Measurements from ENCODE around the gene GALNT2.

GALNT2 gene

DNA sequence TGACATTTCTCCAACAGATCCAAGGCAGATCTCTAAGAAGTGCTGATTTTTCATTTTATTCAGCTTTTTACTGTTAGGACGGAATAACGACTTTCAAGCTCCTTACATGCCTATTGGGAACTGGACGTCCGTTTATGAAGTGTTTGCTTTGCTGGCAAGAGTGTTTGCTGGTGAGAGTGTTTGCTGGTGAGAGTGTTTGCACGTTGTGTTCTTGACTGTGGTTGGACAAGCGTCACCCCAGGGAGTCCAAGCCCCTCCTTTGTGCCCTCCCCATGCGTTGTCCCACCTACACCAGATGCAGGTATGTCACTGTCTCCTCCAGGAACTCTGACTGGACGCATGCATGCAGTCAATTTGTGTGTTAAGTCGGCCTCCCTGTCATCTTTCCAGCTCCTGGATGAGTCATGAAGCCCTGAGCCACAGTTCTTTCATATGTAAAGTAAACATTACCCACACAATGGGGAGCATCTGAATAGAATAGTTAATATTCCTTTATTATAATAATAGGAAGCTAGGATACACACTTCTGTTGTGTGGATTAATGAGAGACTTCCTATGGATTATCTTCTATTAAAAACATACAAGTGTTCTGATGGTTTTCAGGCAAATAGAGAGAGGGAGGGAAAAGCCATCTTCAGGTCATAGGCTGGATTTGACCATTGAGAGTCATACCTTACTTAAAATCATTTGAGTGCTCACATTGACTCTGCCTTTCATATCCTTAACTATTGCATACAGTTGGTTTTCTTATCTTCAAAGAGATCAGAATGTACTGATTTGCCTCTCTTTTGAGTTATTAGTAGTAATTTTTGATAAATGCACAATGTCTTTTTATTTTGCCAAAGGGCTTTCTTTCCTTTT, 119.2 kb downstream of the GALNT2 start:
- intact Hi-C loops (cut with DNase I): no loop called here

DNA sequence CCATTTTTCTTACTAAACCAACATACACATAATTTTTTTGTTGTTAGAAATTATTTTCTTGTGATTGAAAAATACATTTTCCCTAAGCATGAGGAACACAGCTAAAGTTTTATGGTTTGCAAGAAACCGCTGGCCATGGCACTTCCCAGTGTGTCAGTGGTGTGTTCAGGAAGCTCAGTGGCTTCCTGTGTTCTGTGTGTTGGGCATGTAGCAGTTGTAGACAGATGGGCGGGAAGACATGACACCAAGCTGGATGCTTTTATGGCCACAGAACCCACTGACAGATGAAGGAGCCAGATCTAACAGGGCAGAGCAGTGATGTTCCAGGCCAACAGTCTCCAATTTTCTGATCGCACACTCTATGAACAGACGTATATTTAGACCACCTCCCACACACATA, 119.8 kb downstream of the GALNT2 start:
- peak in 2 of 42 donors; percentile 31 to 40 for DNase-seq
- intact Hi-C loops (cut with DNase I): no loop called here

More for the DNA sequence above, 119.2 kb downstream of the GALNT2 start:
- peak in 4 of 42 donors; percentile 34 to 57 (median 48) for DNase-seq

DNA sequence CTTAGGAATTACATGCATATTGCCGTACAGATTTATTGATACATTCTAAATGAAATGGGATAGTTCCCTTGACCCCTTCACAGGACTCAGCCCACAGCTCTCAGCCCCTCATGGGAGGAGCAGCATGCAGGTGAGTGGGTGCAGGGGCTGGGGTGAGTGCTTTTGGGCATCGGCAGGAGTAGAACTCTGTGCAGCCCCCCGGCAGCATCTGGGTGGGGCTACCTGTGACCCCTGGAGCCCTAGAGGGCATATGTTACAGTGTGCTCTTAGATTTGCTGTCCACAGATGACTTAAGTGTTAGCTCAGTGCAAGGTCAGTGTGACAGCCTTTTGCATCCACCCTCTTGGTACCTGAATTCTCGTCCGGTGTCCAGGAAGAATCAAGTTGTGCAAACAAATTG, 120.3 kb downstream of the GALNT2 start:
- intact Hi-C loops (cut with DNase I): no loop called here
- peak in 1 of 42 donors; percentile 11 for DNase-seq

DNA sequence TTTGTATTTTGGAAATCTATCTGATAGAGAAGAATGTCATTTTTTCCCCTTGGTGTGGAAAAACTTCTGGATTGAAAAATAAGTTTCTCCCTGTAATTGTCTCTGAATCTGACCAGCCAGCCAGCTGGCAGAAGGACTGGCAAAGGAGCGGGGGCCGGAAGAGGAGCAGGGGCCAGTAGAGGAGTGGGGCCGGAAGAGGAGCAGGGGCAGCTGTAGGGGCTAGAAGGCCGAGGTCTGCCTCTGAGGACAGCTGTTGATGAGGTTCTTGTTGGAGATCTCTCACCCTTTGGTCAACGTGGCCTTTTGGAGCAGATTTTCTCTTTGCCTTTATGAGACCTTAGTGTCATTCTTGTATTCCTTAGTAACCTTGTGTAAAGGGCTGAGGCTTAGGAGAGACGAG, 121.8 kb downstream of the GALNT2 start:
- intact Hi-C loops (cut with DNase I): no loop called here
- peak in 6 of 42 donors; percentile 39 to 71 (median 44) for DNase-seq

DNA sequence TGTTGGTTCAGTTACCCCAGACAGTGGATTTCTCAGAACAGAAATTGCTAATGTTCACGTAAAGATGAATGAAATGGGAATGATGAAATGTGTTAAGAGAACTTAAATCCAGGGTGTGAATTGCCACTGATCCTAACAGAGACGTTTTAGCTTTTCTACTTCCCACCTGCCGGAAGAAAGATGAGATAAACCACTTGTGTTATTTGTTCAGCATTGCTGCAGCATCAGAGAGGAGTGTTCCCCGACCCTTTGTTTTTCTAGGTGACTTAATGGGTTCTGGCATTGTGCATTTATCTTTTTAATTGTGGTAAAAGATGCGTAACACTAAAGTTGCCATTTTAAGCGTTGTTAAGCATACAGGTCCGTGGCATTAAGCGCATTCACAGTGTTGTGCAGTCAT, 122.3 kb downstream of the GALNT2 start:
- intact Hi-C loops (cut with DNase I): no loop called here
- no peak for DNase-seq

DNA sequence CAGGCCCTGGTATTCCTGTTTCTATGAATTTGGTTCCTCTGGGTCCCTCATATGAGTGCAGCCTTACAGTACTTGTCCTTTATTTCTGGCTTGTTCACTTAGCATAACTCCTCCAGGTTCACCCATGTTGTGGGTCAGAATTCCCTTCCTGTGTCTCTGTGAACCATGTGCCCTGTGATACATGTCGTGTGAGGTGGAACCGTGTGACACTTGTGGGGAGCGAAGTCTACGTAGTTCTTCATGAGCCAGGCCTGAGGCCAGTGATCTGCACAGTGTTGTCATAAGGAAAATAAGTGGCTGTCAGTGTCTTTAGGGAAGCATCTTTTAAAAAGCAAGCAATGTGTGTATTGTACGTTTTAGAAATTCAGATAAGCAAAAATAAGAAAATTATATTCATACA, 122.8 kb downstream of the GALNT2 start:
- peak in 2 of 42 donors; percentile 23 to 42 for DNase-seq
- intact Hi-C loops (cut with DNase I): no loop called here

DNA sequence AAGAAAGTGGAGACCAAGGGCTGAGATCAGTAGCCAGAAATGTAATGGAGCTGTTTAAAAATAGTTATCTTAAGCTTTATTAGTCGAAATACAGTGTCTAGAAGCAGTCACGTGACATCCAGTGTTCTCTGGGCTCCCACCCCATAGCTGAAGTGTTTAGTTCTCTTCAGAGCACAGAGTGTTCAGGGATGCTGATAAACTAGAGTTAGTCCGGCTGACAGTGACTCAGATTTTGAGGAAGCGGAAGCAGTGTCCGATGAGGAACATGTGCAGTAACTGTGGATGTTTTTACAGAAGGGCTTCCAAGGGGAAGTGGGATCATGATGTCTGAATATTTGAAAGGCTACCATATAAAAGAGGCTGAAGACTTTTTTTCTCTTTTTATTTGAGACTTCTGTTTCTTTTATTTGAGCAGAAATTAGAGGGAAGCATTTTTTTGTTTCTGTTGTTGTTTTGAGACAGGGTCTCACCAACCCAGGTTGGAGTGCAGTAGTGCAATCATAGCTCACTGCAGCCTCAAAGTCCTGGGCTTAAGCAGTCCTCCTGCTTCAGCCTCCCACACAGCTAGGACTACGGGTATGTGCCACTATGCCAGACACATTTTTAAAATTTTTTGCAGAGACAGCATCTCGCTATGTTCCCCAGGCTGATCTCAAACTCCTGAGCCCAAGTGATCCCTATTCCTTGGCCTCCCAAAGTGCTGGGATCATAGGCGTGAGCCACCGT, 124.2 kb downstream of the GALNT2 start:
- DNase-seq: peak in 23 of 42 donors; percentile 23 to 79 (median 57)
- intact Hi-C loops (cut with DNase I): no loop called here

DNA sequence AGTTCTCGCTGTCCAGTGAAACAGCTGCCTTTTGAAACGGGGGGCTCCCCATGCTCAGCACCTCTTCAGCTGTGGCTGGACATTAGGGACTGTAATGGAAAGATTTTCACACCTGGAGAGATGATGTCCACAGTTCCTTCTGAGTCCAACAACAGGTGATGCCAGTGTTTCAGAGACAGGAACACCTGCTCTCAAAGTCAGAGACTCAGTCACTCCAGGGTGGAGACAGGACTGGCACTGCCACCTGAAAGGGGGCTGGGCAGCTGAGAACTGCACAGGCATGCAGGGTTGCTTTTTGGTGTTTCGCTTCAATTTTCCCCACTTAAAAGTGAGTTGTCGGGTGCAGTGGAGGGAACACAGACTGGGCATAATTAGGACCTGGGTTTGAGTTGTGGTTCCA, 124.8 kb downstream of the GALNT2 start:
- intact Hi-C loops (cut with DNase I): no loop called here
- no peak for DNase-seq

DNA sequence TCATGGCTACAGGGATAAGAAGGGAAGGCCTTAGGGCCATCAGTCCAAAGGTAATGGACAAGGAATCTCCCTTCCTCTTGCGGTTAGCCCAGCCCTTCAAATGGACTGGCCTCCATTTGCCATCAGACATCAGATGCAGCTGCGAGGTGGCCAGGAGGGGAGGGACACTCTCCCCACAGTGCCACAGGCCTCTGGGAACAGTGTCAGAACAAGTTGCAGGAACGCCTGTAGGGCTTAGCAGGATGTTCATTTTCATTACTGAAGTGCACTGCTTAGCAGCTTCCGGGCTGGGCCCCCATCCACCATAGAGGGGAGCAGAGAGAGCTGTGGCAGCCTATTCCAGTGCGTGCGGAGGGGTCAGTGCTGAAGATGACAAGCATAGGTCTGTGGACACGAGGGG, 127.5 kb downstream of the GALNT2 start:
- DNase-seq: peak in 16 of 42 donors; percentile 23 to 64 (median 38)
- intact Hi-C loops (cut with DNase I): no loop called here

DNA sequence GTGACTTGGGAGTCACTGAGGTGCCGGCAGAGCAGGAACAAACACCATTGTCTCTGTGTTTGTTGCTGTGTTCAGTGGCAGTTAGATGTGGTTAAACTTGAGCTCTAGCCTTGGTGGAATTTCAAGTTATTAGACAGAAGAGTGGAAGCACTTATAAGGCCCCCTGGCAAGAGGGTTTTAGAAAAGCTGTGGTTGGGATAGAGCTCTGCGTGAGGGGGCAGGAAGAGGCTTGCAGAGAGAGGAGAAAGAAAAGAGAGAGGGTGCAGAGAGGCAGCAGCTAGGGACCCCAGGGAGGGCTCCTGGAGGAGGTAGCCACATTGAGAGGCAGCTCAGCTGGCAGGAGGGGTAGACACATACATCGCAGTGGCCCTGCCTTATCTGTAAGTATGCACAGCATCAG, 128.2 kb downstream of the GALNT2 start:
- DNase-seq: peak in 1 of 42 donors; percentile 7
- intact Hi-C loops (cut with DNase I): no loop called here

DNA sequence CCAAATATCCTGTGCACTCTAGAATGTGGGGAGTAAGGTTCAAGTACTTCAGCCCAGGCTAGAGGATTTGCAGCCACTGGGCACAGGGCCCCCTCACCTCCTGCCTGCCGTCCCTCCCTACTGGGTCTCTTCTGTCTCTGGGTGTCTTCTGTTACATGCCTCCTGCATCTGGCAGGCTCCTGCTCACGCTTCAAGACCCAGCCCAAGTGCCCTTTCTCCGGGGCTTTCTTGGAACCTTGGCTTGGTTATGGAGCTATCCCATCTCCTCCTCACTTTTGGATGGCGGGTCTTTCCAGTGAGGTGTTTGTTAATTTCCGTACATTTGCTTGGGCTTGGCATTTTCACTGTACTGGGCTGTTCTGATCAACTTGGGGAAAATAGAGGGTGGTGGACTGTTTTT, 129.0 kb downstream of the GALNT2 start:
- DNase-seq: peak in 1 of 42 donors; percentile 5
- intact Hi-C loops (cut with DNase I): no loop called here

DNA sequence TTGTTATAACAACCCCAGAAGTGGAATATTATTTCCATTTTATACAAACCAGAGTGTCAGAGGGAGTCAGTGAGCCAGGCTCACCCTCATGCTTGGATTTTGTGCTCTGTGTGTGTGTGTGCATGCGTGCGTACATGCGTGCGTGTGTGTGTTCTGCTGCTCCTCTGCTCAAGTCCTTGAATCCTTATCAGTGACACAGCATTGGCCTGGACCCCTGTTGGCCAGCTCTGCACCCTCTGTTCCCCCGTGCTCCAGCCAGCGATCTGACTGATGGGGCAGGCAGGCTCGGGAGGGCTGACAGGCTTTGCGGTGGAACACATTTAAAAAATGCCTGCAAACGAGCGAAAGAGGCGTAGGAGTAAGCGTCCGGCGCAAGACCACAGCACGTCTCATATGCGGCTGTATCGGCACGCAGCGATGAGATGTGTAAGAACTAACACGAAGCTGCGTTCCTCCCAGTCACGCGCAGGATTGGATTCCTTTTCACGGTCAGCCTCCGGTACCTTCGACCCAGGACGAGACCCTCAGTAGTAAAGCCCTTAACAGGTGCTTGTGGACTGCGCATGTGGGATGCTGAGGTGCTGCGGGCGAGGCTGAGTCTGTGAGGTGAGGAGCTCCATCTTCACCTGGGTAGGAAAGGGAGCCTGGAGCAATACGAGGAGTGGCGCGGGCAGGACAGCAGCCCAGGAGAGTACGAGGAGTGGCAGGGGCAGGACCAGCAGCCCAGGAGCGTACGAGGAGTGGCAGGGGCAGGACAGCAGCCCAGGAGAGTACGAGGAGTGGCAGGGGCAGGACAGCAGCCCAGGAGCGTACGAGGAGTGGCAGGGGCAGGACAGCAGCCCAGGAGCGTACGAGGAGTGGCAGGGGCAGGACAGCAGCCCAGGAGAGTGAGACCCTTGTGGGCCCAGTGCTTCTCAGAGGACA, 130.9 kb downstream of the GALNT2 start:
- DNase-seq: peak in 1 of 42 donors; percentile 23
- intact Hi-C loops (cut with DNase I): no loop called here

DNA sequence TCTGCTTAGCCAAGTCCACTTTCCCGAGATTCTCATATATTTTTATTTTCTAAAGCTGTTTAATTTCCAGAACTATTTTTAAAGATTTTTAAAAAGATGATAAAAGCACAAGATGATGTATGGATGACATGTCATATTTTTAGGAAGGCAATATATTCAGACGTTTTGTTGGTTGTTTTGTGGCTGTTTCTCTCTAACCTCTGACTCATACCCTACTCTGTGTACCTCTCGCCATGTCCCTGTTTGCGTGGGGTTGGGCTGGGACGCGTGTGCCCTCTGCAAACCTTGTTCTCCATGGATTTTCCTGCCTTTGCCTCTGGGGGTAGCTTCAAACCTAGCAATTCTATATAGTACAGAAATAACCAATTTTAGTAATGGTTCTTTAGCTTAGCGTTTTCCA, 132.0 kb downstream of the GALNT2 start:
- intact Hi-C loops (cut with DNase I): no loop called here
- DNase-seq: peak in 1 of 42 donors; percentile 30

DNA sequence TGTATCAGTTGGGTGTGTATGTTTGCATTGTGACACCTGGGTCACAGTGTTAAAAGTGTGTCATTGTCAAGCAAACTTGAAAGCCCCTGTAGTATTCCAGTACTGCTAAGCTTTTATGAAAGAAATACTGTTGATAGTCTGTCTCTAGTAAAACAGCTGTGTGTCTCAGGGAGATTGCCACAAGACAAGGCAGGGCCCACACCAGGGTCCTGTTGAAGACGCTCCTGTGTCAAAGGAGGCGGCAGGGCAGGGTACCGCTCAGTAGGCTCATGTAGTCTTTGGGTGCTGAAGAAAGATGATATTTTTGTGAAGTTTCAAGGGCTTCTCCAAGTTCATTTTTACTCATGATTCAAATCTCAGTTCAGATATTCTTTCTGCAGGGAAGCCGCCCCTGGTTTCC, 132.5 kb downstream of the GALNT2 start:
- peak in 1 of 42 donors; percentile 7 for DNase-seq
- intact Hi-C loops (cut with DNase I): no loop called here

DNA sequence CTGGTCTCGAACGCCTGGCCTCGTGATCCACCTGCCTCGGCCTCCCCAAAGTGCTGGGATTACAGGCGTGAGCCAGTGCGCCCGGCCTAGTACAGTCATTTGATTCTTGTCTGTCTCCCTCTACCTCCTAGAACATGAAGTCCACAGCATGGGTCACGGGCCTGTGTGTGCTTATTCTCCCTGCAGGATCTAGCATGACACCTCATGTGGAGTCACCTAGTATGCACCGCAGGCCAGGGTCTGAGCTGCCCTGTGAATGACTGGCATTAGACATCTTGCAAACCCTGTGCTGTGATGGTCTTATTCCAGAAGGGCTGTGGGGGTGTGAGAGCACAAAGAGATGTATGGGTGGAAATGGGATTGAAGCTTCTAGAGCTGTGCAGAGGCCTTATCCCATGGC, 133.2 kb downstream of the GALNT2 start:
- intact Hi-C loops (cut with DNase I): no loop called here
- peak in 1 of 42 donors; percentile 30 for DNase-seq

DNA sequence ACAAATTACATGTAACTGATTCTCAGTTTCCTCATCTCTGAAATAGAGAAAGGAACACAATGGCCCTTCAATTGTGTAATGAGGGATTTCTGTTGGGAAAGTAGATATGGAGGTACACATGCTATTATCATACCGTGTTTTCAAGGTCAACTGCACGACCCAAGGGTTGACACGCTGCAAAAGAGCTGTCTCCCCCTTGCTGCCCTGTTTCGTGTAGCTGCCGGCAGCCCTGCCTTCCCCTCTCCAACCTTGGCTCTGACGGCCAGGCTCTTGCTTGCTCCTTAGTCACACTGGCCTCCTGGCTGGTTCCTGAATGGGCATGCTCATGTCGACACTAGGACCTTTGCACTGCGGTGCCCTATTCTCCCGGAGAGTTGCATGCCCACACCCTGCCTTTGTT, 134.4 kb downstream of the GALNT2 start:
- intact Hi-C loops (cut with DNase I): no loop called here
- peak in 2 of 42 donors; percentile 34 to 57 for DNase-seq

DNA sequence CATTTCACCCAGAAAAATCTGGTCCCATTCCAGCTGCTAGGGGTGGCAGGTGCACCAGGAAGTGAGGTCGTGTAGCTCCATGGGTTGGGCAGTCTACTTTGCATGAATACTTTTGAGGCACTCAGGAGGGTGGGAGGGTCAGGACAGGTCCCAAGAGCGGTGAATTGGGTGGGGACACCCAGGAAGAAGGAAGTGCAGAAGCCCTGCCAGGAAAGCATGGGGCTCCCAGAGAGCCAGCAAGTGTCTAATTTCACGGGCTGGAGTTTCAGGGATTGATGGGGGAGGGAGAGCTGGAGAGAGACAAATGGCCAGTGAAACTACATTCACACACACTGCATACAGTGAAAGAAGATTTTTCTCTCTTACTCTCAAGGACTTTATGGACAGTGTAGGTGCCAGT, 137.8 kb downstream of the GALNT2 start:
- intact Hi-C loops (cut with DNase I): no loop called here
- DNase-seq: peak in 1 of 42 donors; percentile 18

DNA sequence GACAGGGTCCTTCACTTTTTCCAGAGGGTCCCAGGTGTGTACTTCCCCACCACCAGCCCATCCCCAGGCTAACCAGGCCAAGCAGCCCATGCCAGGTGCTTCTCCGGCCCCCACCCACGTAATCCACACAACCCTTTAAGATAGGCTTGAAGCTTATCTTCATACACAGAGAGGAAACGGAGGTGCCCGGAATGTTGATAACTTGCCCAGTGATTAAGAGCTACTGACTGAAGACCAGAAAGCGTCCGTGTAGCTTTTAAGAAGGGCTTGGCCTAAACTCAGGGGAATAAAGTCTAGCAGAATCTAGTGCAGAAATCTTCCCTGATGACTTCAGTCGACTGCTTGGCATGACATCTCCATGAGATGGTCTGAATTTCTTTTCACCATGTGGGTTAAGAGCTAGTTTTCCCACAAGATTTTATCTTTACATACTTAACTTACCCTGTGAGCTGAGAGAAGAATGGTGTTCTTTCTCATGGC, 138.7 kb downstream of the GALNT2 start:
- intact Hi-C loops (cut with DNase I): no loop called here
- DNase-seq: peak in 1 of 42 donors; percentile 26

DNA sequence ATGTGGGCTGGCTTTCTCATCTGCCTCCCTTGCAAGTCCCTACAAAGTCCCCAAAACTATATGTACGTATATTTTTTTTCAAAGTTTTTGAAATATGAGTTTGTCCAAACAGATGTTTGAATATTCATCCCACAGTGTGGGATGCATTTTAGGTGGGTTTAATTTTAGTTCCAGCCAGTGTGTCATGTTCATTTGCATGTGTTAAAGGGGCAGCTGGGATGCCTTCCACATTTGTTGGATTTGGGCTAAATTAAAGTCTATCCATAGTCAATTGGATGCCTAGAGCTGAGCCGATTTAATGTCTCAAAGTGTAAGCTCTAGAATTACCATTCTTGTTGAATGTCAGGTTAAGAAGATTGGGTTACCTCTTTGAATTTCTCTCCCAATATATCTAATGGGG, 139.2 kb downstream of the GALNT2 start:
- intact Hi-C loops (cut with DNase I): no loop called here
- DNase-seq: no peak
